HG03064 (cell line): ENCODE results near the gene GPC3.
"Not testable (repeated sequence)": the region's sequence is repeated elsewhere in the genome, so short reads cannot be mapped to it uniquely, and the experiment has no call there.

Source experiments
- ATAC-seq: cut with Tn5 transposase; IDR thresholded peaks from one replicate; pipeline ENCODE4 v1.9.1; 2021; ENCODE audit warnings: low read depth; ENCODE audit not compliant: unreplicated experiment

The GPC3 gene

DNA sequence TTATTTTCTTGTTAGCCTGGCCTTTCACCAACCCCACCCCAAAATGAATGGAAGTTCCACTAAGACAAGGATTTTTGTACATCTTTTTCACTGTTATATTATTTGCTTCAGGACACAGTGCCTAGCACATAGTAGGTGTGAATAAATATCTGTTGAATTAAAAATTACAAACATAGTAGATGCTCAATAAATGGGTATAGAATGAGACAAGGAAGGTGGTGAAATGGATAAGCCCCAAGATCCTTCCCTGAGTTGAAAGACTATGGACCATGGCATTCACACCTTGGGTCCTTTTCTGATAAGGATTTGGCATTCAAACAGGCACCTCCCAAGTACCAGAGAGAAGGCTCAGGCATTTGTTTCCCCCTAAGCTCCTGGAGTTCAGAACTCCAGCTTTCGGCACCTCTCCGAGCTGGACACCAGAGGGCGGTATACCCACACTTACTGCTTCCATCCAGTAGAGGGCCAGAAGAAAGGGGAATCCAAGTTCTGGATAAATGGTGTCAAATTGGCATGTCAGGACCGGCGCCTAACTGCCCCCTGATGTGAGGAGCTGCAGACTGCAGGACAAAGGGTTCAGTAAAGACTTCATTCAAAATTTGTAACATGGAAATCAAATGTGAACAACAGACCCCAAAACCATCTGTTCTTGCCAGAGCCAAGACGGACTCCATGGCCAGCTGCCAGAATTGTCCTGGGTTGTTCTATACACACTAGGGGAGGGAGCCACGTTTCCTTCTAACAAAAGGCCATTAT lies 193.0 kb downstream of the GPC3 start:
- ATAC-seq: peak; percentile 81

DNA sequence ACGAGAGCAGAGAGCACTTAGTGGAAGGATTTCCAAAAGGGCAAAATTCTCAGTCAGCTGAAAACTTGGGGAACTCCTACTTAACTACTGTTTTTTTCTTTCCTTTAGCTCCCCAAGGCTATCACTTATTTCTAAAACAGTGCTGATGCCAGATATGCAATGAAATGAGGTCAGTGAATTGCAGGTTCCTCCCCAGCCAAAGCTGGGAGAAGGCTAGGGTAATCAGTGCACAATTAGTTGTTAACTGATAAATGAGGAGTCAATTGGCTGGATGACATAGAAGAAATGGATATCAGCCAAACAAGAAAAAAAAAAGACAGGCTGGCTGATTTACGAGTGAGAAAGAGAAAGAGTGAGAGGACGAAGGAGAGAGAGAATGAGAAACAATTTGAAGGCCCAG lies 195.6 kb downstream of the GPC3 start:
- no peak for ATAC-seq

DNA sequence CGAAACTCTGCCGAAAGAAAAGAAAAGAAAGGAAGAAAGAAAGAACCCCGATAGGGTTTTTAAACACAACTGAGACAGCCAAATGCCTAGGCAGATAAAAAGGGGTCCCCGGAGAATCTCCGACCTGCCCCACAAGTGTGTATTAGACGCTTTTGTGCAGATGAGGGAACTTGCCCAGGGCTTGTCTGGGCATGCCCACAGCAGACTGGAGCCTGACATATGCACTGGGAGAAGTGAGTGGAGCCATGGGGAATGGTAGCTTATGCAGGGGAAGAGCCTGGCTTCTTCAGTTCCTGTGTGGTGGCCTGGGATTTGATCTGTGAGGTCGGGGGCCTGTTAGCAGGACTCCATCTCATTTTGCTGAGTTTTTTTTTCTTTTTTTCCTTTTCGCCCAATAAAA lies 199.0 kb downstream of the GPC3 start:
- no peak for ATAC-seq

DNA sequence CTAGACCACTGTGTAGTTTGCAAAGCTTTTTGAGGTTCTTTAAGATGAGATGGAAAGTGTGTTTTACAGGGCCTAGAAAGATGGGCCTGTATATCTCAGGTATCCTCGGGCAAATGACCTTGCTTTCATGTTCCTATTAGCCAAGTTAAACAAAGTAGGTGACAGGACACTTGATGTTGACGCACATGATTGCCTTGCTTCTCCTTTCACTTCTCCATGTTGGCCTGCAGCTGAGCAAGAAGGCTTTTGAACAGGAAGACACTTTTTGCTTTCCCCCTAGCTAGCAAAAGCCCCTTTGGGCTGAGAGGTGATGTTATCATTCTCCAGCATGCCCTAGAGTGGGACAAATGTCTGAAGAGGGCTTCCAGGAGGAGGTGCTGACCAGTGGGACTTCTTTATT lies 202.1 kb downstream of the GPC3 start:
- ATAC-seq: no peak

DNA sequence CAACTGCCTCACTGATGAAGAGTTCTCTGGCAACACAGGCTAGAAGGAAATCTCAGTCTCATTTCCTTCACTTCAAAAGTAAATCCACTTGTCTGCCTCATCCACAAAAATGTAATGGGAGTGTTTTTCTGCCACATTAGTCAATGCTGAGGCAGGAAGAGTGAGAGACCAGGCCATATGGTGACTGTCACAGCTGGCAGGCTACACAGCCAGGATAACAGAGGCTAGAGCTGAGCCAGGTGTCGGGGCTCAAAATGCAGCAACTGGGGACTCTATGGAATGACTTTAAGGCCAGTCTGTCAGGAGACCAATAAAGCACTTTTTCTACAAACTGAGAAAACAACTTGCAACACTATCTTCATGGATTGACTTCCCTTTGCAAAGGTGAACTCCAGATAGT lies 204.2 kb downstream of the GPC3 start:
- no peak for ATAC-seq

DNA sequence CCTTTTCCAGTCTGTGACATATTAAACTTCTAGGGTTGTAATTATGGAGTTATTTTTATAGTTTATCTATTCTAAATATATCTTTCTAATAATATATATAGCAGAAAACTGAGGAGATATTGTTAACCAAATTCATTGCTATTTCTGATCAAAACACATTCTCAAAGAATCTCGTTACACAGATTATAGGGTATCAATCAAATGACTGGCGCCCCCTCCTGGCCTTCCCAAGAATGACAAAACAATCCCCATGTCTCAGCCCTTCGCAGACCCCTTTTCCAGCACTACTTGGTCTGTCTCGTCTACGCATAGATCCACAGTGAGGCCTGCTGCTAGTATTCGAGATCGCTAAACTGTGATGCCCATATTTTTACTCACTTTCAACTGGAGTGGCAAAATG lies 209.3 kb downstream of the GPC3 start:
- no peak for ATAC-seq

DNA sequence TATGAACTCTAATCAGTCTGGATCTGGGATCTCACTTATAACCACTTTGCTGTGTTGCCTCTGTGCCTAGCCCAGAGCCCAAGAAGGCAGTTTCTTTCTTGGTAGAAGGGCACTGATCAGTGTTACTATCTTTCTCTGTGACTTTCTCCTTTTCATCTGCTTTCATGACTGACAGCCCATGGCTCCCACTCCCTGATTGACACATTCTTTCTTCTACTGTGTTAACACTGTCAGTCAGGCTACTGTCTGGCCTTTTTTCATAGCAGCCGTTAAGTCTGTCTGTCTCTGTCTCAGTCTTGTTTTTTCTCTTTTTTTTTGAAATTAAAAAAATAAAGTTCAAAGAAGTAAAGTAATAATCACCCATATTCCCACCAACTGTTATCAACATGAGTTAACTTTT lies 210.6 kb downstream of the GPC3 start:
- ATAC-seq: no peak

DNA sequence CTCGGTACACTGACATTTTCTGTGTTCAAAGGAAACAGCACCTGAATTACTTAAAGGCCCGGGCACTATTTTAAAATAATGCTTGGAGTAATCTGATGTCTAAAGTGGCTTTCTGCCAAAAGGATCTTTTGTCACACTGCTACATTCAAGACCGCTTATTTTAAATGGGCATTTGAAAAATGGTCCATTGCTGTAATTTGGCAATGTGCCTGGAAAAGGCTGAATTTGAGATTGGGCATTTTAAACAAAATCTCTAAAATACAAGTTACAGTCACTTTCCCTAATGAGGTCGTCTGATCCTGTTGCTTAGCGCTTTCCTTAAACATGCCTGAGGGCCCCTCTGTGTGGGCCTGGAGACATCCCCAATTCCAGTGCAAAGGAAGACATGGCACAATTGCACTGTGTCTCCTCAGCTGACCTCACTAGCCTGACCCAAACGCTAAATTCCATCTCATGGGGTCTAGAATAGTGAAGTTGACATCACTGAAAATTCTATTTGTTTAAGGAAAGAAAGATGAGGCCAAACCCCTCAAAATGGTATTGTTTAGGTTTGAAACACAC lies 214.2 kb downstream of the GPC3 start:
- ATAC-seq: no peak

DNA sequence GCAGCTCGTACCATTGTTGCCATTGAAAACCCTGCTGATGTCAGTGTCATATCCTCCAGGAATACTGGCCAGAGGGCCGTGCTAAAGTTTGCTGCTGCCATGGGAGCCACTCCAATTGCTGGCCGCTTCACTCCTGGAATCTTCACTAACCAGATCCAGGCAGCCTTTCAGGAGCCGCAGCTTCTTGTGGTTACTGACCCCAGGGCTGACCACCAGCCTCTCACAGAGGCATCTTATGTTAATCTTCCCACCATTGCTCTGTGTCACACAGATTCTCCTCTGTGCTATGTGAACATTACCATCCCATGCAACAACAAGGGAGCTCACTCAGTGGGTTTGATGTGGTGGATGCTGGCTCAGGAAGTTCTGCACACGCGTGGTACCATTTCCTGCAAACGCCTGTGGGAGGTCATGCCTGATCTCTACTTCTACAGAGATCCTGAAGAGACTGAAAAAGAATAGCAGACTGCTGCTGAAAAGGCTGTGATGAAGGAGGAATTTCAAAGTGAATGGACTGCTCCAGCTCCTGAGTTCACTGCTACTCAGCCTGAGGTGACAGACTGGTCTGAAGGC lies 222.3 kb downstream of the GPC3 start:
- not testable (repeated sequence) for ATAC-seq

DNA sequence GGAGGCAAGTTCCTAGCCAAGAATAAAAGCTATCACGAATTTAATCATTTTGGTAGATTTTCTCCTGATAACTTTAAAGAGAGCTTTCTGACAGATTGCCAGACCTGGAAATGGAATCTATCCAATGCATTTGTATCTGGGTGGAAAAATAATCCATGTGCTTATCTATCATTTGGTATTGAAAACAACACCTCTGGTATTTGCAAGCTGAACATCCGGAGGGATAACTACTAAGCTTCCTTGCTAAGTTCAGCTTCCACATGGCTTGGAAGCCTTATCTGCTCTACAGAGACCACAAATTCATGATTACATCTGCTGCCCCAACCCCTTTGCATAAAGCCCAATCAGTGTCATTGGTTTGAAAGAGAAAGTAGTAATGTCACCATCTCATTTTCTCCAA lies 230.7 kb downstream of the GPC3 start:
- no peak for ATAC-seq

DNA sequence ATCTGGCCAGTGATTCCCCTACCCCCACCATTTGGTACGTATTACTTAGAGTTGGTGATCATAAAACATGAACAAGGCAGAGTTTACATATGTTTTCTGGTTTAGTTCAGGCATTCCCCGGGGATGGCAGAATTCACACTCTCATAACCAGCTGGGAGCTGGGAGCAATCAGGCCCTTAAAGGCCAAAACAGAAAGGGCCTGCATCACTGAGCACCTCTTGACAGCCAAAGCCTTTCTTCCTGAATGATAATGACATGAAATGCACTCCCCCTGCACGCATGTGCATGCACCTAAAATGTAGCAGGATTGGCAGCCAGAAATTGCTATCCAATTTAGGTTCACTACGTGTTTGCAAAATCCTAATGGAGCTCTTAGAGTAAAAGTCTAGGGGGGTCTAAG lies 235.4 kb downstream of the GPC3 start:
- no peak for ATAC-seq

DNA sequence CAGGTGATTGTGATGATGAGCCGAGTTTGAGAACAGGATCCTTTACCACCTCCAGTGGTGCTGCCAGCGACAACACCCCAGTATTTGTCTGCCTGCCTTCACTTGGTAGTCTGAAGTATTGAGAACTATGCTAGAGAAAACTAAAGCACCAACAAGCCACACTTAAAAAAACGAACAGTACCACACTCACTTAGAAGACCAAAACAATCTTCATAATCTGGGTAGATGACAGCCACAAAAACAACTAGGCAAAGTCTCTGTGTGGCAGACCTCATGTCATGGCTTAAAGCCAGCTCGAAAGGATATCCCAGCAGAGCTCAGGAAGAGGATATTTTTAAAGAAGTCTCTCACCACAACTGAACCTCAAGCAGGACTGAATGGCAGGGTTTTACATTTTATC lies 236.0 kb downstream of the GPC3 start:
- no peak for ATAC-seq

DNA sequence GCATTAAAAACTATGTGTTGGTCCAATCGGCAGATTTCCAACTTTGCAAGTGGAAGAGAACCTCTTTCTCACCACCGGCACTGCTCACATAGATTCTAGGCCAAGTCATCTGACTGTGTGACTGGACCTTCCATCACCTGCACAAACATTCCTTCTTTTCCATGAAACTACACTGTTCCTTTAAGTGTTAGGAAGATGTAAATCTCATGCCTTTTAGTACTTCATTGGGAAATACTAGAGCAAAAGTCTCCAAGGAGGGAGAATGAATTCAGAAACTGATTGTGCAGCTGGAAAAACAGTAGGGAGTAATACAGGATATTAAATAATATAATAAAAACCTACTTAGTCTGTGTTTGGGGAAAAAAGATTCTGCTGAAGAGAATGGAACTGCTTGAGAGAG lies 238.2 kb downstream of the GPC3 start:
- ATAC-seq: no peak

DNA sequence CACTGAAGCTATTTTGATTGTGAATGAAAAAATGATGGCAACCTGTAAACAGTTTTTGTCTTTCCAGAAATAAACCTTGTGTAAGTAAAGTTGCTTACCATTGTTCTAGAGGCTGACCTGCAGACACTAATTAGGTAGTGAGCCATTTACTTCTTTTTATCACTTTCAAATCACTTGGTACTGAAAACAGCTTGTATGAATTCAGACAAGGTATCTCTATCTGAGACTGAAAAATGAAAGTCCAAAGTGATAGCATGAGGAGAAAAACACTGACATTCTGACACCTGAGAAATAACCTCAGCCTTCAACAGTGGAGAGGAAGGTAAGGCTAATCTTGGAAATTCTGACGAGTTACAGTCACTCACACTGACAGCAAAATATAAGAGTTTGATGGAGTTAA lies 238.8 kb downstream of the GPC3 start:
- no peak for ATAC-seq

DNA sequence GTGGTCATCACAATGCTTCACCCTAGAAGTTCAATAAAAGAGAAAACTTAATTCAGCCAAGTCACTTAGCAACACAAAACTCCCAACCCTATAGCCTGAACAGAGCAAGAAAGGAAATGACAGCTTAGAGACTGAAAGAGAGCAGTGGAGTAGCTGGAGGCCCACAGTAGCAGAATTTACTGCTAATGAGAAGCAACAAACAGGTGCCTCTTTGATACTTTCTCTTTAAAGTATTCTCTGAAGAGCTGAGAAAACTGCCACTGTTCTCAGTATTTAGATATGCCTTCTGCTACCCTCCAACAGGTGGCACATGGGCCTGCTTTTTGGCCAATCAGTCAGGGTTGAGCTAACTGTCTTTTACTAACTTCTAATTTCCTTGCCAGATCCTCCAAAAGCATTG lies 240.0 kb downstream of the GPC3 start:
- ATAC-seq: no peak

DNA sequence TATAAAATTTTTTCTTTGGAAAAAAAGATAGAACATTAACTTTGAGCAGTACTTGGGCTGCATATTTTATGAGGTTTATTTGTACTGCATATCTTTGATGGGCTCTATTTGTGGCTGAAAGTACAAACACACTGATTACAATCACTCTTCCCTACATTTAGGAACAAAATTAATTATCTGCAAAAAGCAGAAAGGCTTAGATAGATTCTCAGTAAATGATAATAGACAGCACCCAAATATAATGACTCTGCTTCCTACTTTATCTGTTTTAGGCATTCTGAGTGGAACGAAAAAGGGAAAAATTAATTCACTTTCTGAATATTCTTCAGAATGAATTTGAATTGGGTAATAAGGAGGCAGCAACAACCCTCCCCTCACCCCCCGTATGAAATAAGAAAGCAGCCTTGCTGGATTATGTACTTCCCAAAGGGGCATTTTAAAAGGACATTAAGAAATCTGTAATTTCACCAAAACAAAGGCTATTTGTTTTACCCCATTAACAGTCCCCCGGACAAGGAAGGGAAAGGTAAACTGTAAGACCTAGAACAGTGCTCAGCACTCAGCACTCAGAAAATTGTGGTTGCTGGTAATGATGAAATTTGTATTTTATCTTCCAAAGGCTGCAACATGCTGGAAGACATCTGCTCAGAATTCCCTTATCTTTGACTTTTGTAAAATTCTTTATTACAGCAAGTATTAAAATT lies 242.6 kb downstream of the GPC3 start:
- ATAC-seq: no peak

DNA sequence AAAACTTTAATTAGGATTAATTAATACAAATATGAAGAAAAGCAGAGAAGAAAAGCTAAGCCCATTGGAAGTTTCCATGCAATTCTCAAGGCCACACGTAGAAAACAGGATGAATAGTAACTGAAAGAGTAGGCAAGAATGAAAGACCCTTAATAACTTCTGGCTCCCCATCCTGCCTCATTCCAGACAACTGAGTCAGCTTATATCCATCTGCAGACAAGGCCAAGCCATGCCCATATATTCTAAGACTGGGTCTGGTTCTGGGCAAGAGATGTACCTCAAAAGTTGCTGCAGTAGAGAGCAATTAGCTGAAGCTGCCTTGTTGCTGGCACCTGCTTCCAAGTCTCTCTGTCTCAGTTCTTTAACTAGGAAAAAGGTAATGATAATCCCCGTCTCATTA lies 244.1 kb downstream of the GPC3 start:
- ATAC-seq: no peak

DNA sequence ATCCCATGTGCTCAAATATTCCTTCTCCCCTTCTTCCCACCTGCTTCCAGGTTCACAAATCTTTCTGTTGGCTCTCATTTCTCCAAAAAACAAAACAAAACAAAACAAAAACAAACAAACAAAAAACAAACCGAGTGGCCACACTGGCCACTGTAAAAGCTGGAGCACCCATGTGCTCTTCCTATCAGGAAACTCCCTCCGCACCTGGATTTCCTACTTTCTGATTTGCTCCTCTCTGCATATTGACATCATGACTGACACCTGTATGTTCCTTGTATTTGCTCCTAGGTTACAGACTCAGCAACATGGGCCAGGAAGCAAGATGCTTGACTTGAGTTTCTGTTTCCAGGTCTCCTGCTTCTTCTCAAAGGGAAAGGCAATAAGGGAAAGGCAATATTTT lies 258.8 kb downstream of the GPC3 start:
- no peak for ATAC-seq

DNA sequence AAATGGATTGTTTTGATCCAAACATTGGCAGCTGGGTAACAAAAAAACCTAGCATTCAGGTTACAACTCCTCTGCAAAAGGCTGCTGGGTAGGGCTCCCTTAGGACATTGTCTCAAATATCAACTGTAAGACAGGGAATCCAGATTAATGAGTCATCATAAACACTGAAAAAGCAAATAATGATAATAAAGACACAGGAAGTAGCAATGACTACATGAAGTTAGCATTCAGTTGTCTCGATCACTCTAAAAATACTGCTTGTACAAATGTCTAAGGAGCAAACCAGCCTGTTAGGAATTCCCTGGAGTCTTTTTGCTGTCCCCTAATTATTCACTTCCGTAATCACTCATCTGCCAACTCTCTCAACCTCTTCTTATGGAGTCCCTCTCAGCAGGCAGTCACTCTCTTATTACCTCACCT lies 259.2 kb downstream of the GPC3 start:
- no peak for ATAC-seq

DNA sequence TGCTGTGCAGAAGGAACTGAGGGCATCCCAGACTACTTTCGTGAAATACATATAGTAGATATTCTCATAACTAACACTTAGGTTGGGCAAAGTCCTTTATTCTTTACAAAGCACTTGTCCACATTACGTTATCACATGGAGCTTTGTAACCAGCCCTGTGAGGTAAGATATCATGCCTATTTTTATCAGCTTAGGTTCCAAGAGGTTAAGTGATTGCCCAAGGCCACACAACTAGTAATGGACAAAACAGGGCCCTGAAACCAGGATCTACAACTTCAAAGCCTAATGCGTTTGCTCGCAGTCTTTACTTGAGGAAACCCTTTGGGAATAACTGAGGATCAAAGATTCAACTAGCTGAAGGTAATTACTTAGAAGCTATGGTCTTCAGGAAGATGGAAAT lies 261.5 kb downstream of the GPC3 start:
- ATAC-seq: no peak

DNA sequence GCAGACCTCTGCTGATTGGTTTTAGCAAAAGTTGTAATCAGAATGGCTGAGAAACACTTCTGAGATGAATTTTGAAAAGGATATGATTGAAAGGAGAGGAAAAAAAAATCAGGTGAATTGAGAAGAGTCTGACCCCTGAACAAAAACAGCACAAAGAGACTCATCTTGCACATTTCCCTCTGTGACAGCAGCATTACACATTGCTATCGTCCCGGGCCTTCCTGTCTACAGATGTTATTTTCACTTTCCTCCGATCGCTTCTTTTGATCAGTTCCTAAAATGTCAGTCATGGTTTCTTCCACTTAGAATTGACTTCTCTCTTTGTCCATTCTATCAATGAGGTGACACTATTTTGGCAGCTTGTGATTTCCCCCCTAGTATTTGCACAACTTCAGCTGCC lies 262.6 kb downstream of the GPC3 start:
- ATAC-seq: no peak

DNA sequence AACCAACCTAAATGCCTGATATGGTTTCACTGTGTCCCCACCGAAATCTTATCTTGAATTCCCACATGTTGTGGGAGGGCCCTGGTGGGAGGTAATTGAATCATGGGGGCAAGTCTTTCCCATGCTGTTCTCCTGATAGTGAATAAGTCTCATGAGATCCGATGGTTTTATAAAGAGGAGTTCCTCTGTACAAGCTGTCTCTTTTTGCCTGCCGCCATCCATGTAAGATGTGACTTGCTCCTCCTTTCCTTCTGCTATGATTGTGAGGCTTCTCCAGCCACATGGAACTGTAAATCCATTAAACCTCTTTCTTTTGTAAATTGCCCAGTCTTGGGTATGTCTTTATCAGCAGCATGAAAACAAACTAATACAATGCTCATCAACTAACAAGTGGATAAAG lies 265.1 kb downstream of the GPC3 start:
- ATAC-seq: not testable (repeated sequence)
